ENCODE results near the gene PSMD8.
"Not testable (repeated sequence)": the region's sequence is repeated elsewhere in the genome, so short reads cannot be mapped to it uniquely, and the experiment has no call there.

The PSMD8 gene

GRCh38 chr19:38387550-38388348 is 13.4 kb downstream of the PSMD8 start, which contains the start of gene GGN:
Gene GGN (minus strand): TSS chr19:38388034. CDS start chr19:38387261, 773 bp downstream.
- DNase-seq = peak; percentile 75 to 79

GRCh38 chr19:38388349-38389100 is 14.2 kb downstream of the PSMD8 start, which contains the start of gene SPRED3:
Gene SPRED3 (plus strand): TSS chr19:38388697. CDS start chr19:38390303, 1,606 bp downstream.
- no peak for DNase-seq

- no peak for DNase-seq
Observed at GRCh38 chr19:38389101-38389925, 14.9 kb downstream of the PSMD8 start.

GRCh38 chr19:38389957-38390924 is 15.9 kb downstream of the PSMD8 start:
- no peak for DNase-seq

- DNase-seq = no peak
Observed at GRCh38 chr19:38391911-38392464, 17.6 kb downstream of the PSMD8 start.

GRCh38 chr19:38392707-38393308 is 18.4 kb downstream of the PSMD8 start:
- DNase-seq = no peak

GRCh38 chr19:38394488-38394887 is 20.1 kb downstream of the PSMD8 start:
- no peak for DNase-seq

GRCh38 chr19:38395381-38396114 is 21.2 kb downstream of the PSMD8 start:
- DNase-seq = no peak

GRCh38 chr19:38399081-38399480 is 24.7 kb downstream of the PSMD8 start:
- DNase-seq = no peak

GRCh38 chr19:38399537-38399936 is 25.2 kb downstream of the PSMD8 start:
- no peak for DNase-seq

- no peak for DNase-seq
Observed at GRCh38 chr19:38400361-38400760, 26.0 kb downstream of the PSMD8 start.

GRCh38 chr19:38401148-38401547 is 26.8 kb downstream of the PSMD8 start:
- DNase-seq = no peak

- DNase-seq = no peak
Observed at GRCh38 chr19:38402623-38402966, 28.2 kb downstream of the PSMD8 start.

- peak; percentile 93 to 96 for DNase-seq
Observed at GRCh38 chr19:38402967-38403674, 28.8 kb downstream of the PSMD8 start, which contains the start of gene FAM98C. Gene FAM98C (plus strand): TSS chr19:38403093. CDS start chr19:38403154, 61 bp downstream.

- DNase-seq = no peak
Observed at GRCh38 chr19:38404858-38405257, 30.5 kb downstream of the PSMD8 start.

- DNase-seq = no peak
Observed at GRCh38 chr19:38405276-38405675, 30.9 kb downstream of the PSMD8 start.

GRCh38 chr19:38409631-38410133 is 35.3 kb downstream of the PSMD8 start:
- DNase-seq = no peak

- DNase-seq = not testable (repeated sequence)
Observed at GRCh38 chr19:38410407-38410806, 36.0 kb downstream of the PSMD8 start.

- no peak for DNase-seq
Observed at GRCh38 chr19:38411041-38411712, 36.8 kb downstream of the PSMD8 start.
